ENCODE data around the gene SPSB3.

The SPSB3 gene

GRCh38 chr16:1782408-1783264, at the start of gene SPSB3, which contains the start of gene NUBP2:
SPSB3 (minus strand) TSS chr16:1782571; CDS start chr16:1781483, 1,088 bp downstream.
NUBP2 (plus strand) TSS chr16:1782960; CDS start chr16:1783021, 61 bp downstream.
- peak; percentile 100 for DNase-seq

- no peak for DNase-seq
Measured at GRCh38 chr16:1831186-1832075, 49.1 kb upstream of the SPSB3 start.

GRCh38 chr16:1830213-1830612, 47.8 kb upstream of the SPSB3 start:
- DNase-seq = no peak

DNA sequence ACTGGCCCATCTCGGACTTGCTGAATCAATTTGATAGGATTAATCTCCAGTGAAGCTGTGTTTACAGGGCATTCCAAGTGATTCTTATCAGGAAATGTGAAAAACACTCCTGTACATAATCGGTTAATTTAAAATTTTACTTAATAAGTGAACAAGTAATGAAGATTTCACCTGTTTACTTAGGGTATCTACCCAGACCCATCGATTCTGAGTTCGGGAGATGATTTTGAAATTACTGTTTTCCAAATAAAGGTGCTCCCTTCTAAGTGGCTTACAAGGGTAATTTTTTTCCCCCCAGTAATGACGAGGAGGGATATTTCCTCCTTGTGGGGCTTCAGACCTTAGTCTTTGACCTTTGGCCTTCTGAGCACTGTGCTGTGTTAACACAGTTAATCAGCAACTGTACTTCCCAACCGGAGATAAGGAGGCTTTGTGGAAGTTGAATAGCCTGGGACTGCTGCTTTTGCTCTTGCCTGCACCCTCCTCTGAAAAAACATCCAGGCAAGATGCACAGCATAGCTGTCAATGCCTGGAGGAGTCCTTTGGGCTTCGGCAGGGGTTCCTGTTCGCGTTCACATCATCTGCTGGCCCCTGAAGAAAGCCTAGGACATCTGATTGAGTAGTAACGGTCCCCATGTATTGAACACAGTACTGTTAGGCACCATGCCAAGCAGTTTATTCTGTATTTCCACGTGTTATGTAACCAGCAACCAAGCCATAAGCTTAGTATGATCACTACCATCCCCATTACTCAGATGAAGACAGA, 46.5 kb upstream of the SPSB3 start:
- no peak for DNase-seq

GRCh38 chr16:1826691-1827573, 44.6 kb upstream of the SPSB3 start, which contains the start of the genes FAHD1 and HAGH:
FAHD1 (plus strand) TSS chr16:1827206; CDS start chr16:1827239, 33 bp downstream.
HAGH (minus strand) TSS chr16:1826825; CDS start chr16:1826787, 38 bp downstream.
- peak; percentile 96 for DNase-seq

GRCh38 chr16:1825864-1826690, 43.7 kb upstream of the SPSB3 start:
- DNase-seq = peak; percentile 66

- DNase-seq = no peak
Measured at GRCh38 chr16:1825381-1825863, 43.1 kb upstream of the SPSB3 start.

DNA sequence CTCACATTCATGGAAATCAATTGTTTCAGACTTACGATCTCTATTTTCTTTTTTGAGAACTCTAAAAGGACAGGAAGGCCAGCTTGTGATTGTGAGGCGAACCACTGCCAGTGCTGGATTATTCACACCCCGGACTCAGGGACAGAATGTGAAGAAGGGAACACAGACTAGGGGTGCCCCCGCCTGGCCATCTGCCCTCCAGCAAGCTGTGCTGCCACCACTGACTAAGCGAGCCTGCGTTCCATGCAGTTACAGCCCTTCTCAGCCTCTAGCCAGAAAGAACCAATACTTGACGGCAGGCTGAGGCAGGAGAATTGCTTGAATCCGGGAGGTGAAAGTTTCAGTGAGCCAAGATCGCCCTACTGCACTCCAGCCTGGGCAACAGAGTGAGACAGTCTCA, 41.5 kb upstream of the SPSB3 start:
- no peak for DNase-seq

DNA sequence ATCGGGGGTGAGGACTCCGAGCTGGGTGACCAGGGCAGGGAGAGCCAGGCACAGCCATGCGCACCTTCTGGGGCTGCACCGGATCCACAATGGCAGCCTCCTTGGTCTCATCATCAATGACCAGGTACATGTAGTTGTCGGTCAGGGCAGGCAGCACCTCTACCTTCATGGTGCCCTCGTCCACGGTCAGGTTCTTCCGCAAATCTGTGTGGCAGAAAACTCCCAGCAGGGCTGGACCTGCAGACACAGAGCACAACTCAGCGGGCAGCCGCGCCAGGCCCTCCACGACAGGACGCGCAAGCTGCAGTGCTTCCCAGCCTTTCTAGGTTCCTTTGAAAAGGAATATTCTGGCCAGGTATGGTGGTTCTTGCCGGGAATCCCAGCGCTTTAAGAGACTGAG, 40.4 kb upstream of the SPSB3 start:
- DNase-seq = no peak

GRCh38 chr16:1821861-1822611, 39.7 kb upstream of the SPSB3 start:
- no peak for DNase-seq

DNA sequence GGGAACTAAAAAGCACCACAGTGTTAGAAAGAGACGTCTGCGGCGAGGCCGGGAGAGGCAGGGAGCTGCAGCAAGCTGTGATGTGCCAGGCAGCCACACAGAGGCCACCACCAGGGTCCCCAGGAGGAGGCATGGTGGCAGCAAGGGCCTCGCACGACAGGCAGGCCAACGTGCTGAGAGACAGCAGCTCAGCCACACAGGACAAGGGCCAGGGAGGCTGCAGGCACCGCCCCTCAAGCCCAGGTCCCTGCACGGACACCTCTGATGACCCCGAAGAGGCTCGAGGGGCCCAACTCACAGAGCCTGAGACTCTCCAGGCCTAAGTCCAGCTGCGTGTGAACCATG, 38.5 kb upstream of the SPSB3 start:
- DNase-seq = no peak

GRCh38 chr16:1820096-1820945, 38.0 kb upstream of the SPSB3 start:
- DNase-seq = no peak

- DNase-seq = no peak
Measured at GRCh38 chr16:1819611-1820010, 37.2 kb upstream of the SPSB3 start.

DNA sequence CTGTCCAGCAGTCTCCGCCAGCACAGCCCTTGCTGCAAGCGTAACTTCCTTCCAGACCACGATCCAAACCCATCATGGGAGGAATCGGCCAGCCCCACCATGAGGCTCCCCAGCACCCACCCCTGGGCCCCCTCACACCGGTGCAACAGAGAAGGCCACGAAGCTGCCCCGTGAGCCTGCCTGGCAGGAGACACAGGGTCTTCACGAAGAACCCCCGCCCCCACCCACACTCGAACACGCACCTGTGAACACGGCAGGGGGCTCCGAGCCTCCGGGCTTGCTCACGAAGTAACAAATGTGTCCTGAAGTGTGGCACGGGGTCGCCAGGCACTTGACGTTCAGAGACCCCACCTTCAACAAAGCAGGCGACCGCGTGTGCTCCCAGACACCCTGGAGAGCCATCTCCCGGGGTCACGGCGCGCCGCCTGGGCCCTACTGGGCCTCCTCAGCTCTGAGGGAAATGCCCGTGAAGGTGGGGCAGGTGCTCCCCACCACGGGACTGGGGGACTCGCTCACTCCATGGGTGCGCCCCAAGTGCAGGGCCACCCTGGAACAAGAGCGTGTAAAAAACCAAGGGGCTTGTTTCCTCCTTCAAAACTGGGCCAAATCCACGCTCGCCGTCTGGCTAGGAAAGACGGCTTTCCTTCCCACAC, 36.6 kb upstream of the SPSB3 start:
- DNase-seq = no peak

DNA sequence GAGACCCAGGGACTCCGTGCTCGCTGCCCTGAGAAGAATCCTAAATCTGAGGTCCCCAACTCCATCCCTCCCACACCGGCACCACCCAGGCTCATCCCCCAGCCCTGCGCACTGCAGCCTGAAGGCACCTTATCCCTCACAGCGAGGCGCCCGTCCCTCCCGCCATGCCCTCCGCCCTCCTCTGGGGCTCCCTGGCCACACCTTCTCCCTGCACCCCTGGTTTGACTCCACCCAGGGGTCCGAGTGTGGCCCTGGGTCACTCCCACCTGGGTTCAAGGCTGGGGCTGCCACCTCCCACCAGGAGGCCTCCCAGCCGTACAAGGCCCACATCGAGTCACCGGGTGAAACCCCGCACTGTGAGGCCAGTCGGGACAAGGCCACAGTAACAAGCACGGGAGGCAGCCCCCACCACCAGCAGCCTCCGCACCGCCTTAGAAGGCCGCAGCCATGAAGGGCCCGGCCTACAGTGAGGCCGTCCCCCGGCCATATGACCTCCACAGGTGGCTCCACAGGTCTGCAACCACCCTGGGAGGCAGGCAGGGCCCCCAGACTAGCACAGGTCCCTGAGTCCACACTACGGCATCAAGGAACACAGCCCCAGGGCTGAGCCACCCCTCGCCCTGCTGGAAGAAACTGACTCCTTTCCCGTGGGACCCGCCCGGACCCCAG, 36.0 kb upstream of the SPSB3 start:
- no peak for DNase-seq

DNA sequence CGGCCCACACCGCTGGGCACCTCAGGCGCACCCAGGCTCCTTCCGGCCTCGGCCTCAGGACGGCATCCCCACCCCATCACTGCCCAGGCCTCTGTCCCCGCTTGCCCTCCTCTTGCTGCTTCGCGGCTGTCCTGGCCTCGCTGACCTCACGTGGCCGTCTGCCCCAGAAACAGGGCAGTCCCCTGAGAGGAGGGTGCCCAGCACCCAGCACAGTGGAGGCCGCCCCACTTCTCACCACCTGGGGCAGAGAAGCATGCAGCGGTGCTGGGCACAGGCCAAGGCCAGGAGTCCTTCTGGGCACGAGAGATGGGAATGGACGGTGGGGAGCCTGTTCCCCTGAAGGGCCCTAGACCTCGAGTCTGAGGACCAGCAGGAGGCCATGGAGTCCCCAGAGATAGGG, 35.3 kb upstream of the SPSB3 start:
- DNase-seq = no peak

- no peak for DNase-seq
Measured at GRCh38 chr16:1817276-1817589, 34.9 kb upstream of the SPSB3 start.
